ENCODE measurements around the gene ICA1.

Gene ICA1

GRCh38 chr7:8259586-8260222, 2.3 kb downstream of the ICA1 start:
- no peak overlapping the region for H3K4me3 ChIP-seq (ENCODE audit: low read length)
- H3F3A ChIP-seq (ENCODE audit: insufficient read depth, low read length): no peaks in the 10 kb centered on the region
- H3K36me3 ChIP-seq (replicated peaks; ENCODE audit: insufficient read depth, low read length): no peaks in the 10 kb centered on the region
- no peaks in the 10 kb centered on the region for H3K27me3 ChIP-seq (replicated peaks; ENCODE audit: insufficient read depth, low read length)
- no peak overlapping the region for H3K9ac ChIP-seq (ENCODE audit: low read length)
- TF ChIP-seq EZH2 (optimal IDR thresholded peaks at IDR 0.05; ENCODE audit: low read depth, low read length) (no peak), EZH2phosphoT487 (IDR thresholded peaks at IDR 0.05; ENCODE audit: low read length) (no peak)
- no peak overlapping the region for H3K27ac ChIP-seq (ENCODE audit: low read length)
- H3K4me2 ChIP-seq (ENCODE audit: low read depth, low read length): no peak overlapping the region
- H3K4me1 ChIP-seq (ENCODE audit: low read length): no peaks in the 10 kb centered on the region
- H3K9me2 ChIP-seq (replicated peaks; ENCODE audit: insufficient read depth, low read length): no peaks in the 10 kb centered on the region
- no peaks in the 10 kb centered on the region for H3K79me2 ChIP-seq (ENCODE audit: low read length)
- H3K9me3 ChIP-seq (replicated peaks; ENCODE audit: insufficient read depth, low read length): no peaks in the 10 kb centered on the region
- no peaks in the 10 kb centered on the region for H4K20me1 ChIP-seq (ENCODE audit: insufficient read depth, low read length)
- no peak overlapping the region for H2AFZ ChIP-seq (ENCODE audit: low read length)
- no peak for DNase-seq

- Histone ChIP-seq H4K20me1 (ENCODE audit: insufficient read depth, low read length) (no peaks in the 10 kb centered on the region), H2AFZ (ENCODE audit: low read length) (no peak overlapping the region), H3K4me2 (ENCODE audit: low read depth, low read length) (no peak overlapping the region), H3K9ac (ENCODE audit: low read length) (no peak overlapping the region), H3K9me3 (replicated peaks; ENCODE audit: insufficient read depth, low read length) (no peaks in the 10 kb centered on the region), H3K27ac (ENCODE audit: low read length) (no peak overlapping the region), H3K4me3 (ENCODE audit: low read length) (no peak overlapping the region), H3K4me1 (ENCODE audit: low read length) (no peaks in the 10 kb centered on the region), H3K36me3 (replicated peaks; ENCODE audit: insufficient read depth, low read length) (no peaks in the 10 kb centered on the region), H3K9me2 (replicated peaks; ENCODE audit: insufficient read depth, low read length) (no peaks in the 10 kb centered on the region), H3K79me2 (ENCODE audit: low read length) (no peaks in the 10 kb centered on the region), H3F3A (ENCODE audit: insufficient read depth, low read length) (no peaks in the 10 kb centered on the region), H3K27me3 (replicated peaks; ENCODE audit: insufficient read depth, low read length) (no peaks in the 10 kb centered on the region)
- TF ChIP-seq EZH2phosphoT487 (IDR thresholded peaks at IDR 0.05; ENCODE audit: low read length): no peak
- no peak for TF ChIP-seq CTCF (IDR thresholded peaks at IDR 0.05; ENCODE audit: low read length)
- no peak for TF ChIP-seq EZH2 (optimal IDR thresholded peaks at IDR 0.05; ENCODE audit: low read depth, low read length)
- no peak for DNase-seq
These were observed 3.2 kb downstream of the ICA1 start for GRCh38 chr7:8258734-8259133.

GRCh38 chr7:8258166-8258565, 3.8 kb downstream of the ICA1 start:
- Histone ChIP-seq H3K9me3 (replicated peaks; ENCODE audit: insufficient read depth, low read length) (no peaks in the 10 kb centered on the region), H3K27me3 (replicated peaks; ENCODE audit: insufficient read depth, low read length) (no peaks in the 10 kb centered on the region), H4K20me1 (ENCODE audit: insufficient read depth, low read length) (no peaks in the 10 kb centered on the region), H3F3A (ENCODE audit: insufficient read depth, low read length) (no peaks in the 10 kb centered on the region), H3K4me3 (ENCODE audit: low read length) (no peak overlapping the region), H3K27ac (ENCODE audit: low read length) (no peak overlapping the region), H3K4me2 (ENCODE audit: low read depth, low read length) (no peak overlapping the region), H3K79me2 (ENCODE audit: low read length) (no peaks in the 10 kb centered on the region), H3K36me3 (replicated peaks; ENCODE audit: insufficient read depth, low read length) (no peaks in the 10 kb centered on the region), H3K9ac (ENCODE audit: low read length) (no peak overlapping the region), H3K9me2 (replicated peaks; ENCODE audit: insufficient read depth, low read length) (no peaks in the 10 kb centered on the region), H2AFZ (ENCODE audit: low read length) (no peak overlapping the region), H3K4me1 (ENCODE audit: low read length) (no peaks in the 10 kb centered on the region)
- no peak for DNase-seq
- TF ChIP-seq EZH2 (optimal IDR thresholded peaks at IDR 0.05; ENCODE audit: low read depth, low read length) (no peak), EZH2phosphoT487 (IDR thresholded peaks at IDR 0.05; ENCODE audit: low read length) (no peak), CTCF (IDR thresholded peaks at IDR 0.05; ENCODE audit: low read length) (no peak)
